Middle frontal gyrus (tissue), 1 donor: ENCODE data around the gene IARS1.

Experiments used
- DNase-seq: peaks from one replicate; pipeline ENCODE4 v3.0.0-alpha.2; 2015; ENCODE audit warnings: low spot score; ENCODE audit errors: extremely low spot score

The IARS1 gene

DNA sequence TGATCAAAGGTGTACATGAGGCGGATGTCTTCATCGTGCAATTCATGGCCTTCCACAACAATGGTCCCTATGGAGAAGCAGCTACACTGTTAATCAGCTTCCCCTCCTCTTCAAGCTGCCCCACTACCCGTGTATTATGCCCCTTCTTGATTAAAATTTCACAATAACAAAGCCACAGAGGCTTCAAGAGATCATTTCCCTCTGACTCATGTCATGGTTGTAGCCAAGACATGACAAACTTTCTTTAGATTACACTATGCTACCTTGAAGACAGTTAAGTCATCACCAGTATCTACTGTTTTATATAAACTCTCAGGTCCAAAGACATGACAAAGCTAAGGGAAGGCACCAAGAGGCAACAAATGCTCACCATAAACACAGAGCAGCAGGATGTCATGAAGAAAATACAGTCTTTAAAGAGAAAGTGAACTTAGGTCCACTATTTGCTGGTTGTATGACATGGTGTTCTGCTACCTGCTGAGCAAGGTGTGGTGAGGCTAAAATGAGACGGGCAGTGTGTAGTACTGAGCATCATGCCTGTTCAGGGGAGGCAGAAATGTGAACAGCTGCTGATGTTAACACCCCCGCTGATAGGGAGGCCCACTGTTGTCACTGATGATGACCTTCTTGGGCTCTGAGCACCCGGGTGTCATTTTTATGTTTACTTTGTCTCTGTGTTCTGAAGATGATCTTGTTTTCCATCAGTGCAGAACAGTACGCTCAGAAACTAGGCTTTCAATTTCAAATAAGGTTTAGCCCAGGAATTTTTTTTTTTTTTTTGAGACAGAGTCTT is 48.3 kb downstream of the IARS1 start:
- DNase-seq: no peak
